Breast epithelium (tissue), 3 donors: ENCODE measurements around the gene ARID1B.

Experiments
- POLR2A ChIP-seq: fragments of 450-650 bp; IDR thresholded peaks from one replicate; pipeline ENCODE4 v1.6.1; 2016; ENCODE audit warnings: antibody characterized with exemption, mild to moderate bottlenecking, moderate library complexity
- POLR2AphosphoS5 ChIP-seq, 3 donors: sonication (generic); formaldehyde crosslinking; IDR thresholded peaks; one replicate each; pipeline ENCODE4 v1.6.1; 2017; ENCODE audit warnings: antibody characterized with exemption in 3 of 3
- TF ChIP-seq, protein P1 (sequence below), 3 donors: fragments of 450-650 bp; IDR thresholded peaks; one replicate each; pipeline ENCODE4 v1.5.1; 2016 to 2017; ENCODE audit warnings: antibody characterized with exemption in 3 of 3, mild to moderate bottlenecking in 3 of 3, moderate library complexity in 3 of 3

DNA sequence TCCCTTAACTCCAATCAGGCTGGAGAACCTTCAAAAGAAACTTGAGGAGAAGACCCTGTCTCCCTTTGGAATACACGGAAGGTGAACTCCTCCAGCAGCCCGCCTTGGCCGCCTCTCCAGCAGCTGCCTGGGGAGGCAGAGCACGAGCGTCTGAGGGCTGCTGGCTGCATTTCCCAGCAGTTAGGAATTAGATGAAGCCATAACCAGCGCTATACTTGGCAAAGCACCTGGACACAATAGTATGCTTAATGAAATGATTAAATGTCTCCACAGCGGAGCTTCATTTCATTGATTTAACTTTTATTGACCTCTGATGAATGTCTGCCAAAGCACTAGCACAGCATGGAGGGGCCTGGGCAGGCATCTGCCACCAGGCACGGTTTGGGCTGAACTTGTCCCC is 472.6 kb downstream of the ARID1B start:
- TF ChIP-seq, protein P1, sequence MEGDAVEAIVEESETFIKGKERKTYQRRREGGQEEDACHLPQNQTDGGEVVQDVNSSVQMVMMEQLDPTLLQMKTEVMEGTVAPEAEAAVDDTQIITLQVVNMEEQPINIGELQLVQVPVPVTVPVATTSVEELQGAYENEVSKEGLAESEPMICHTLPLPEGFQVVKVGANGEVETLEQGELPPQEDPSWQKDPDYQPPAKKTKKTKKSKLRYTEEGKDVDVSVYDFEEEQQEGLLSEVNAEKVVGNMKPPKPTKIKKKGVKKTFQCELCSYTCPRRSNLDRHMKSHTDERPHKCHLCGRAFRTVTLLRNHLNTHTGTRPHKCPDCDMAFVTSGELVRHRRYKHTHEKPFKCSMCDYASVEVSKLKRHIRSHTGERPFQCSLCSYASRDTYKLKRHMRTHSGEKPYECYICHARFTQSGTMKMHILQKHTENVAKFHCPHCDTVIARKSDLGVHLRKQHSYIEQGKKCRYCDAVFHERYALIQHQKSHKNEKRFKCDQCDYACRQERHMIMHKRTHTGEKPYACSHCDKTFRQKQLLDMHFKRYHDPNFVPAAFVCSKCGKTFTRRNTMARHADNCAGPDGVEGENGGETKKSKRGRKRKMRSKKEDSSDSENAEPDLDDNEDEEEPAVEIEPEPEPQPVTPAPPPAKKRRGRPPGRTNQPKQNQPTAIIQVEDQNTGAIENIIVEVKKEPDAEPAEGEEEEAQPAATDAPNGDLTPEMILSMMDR (IDR thresholded peaks at IDR 0.05): no peak
- no peak for TF ChIP-seq POLR2A
- no peak for TF ChIP-seq POLR2AphosphoS5 (IDR thresholded peaks at IDR 0.05)
